HepG2 (cell line): ENCODE data around the gene VILL. TPM values are rescaled to one million over a fixed set of nuclear protein-coding genes. Genes with fewer than 3 reads are reported as not detected.

ENCODE experiments used
- ATF2 ChIP-seq: sonication (generic); formaldehyde crosslinking; IDR thresholded peaks from 2 replicates; pipeline ENCODE4 v1.4.0; 2020; ENCODE audit warnings: missing genetic modification reagents
- DBP ChIP-seq: sonication (generic); formaldehyde crosslinking; IDR thresholded peaks from 2 replicates; pipeline ENCODE4 v1.4.0; 2020; ENCODE audit warnings: missing genetic modification reagents; ENCODE audit errors: not compliant biosample characterization
- E2F2 ChIP-seq: sonication (generic); formaldehyde crosslinking; IDR thresholded peaks from 2 replicates; pipeline ENCODE4 v1.4.0; 2020; ENCODE audit warnings: missing genetic modification reagents, borderline replicate concordance
- HHEX ChIP-seq: IDR thresholded peaks from 2 replicates; pipeline ENCODE4 v1.6.1; 2016; ENCODE audit warnings: control low read depth
- KAT8 ChIP-seq: IDR thresholded peaks from 2 replicates; pipeline ENCODE4 v1.6.1; 2016; ENCODE audit warnings: missing genetic modification reagents, missing compliant biosample characterization
- MBNL3 ChIP-seq: fragments of 250-450 bp; sonication (Bioruptor Pico); conservative IDR thresholded peaks from 2 replicates; pipeline ENCODE4 v1.8.0; 2022; ENCODE audit warnings: mild to moderate bottlenecking, inconsistent platforms
- MIER3 ChIP-seq: IDR thresholded peaks from 2 replicates; pipeline ENCODE4 v1.6.1; 2016; ENCODE audit warnings: missing compliant biosample characterization, borderline replicate concordance
- MXI1 ChIP-seq: IDR thresholded peaks from 3 replicates; pipeline ENCODE4 v1.6.1; 2012; ENCODE audit warnings: low read depth, low read length, inconsistent platforms, borderline replicate concordance
- PBX2 ChIP-seq: IDR thresholded peaks from 2 replicates; pipeline ENCODE4 v1.6.1; 2016; ENCODE audit warnings: control low read depth
- POLR2AphosphoS5 ChIP-seq: IDR thresholded peaks from 2 replicates; pipeline ENCODE4 v1.6.1; 2012; ENCODE audit warnings: low read depth, low read length
- SNAPC4 ChIP-seq: sonication (generic); formaldehyde crosslinking; IDR thresholded peaks from 2 replicates; pipeline ENCODE4 v1.4.0; 2020; ENCODE audit warnings: mild to moderate bottlenecking, missing genetic modification reagents
- ZBTB44 ChIP-seq: sonication (generic); formaldehyde crosslinking; IDR thresholded peaks from 2 replicates; pipeline ENCODE4 v1.4.0; 2020; ENCODE audit warnings: missing genetic modification reagents
- ZNF678 ChIP-seq: sonication (generic); formaldehyde crosslinking; IDR thresholded peaks from 2 replicates; pipeline ENCODE4 v1.4.0; 2020; ENCODE audit warnings: mild to moderate bottlenecking, missing genetic modification reagents
- ZNF800 ChIP-seq: sonication (generic); formaldehyde crosslinking; IDR thresholded peaks from 2 replicates; pipeline ENCODE4 v1.4.0; 2020; ENCODE audit warnings: missing genetic modification reagents
- ZSCAN21 ChIP-seq: sonication (generic); formaldehyde crosslinking; IDR thresholded peaks from 2 replicates; pipeline ENCODE4 v1.8.0; 2022; ENCODE audit warnings: mild to moderate bottlenecking, missing genetic modification reagents, moderate library complexity, borderline replicate concordance
- ZSCAN22 ChIP-seq: sonication (generic); formaldehyde crosslinking; IDR thresholded peaks from 2 replicates; pipeline ENCODE4 v1.4.0; 2020; ENCODE audit warnings: mild to moderate bottlenecking, missing genetic modification reagents
- polyA plus RNA-seq, 8 experiments: library from polyadenylated mRNA; depleted of rRNA in 3 of 8; stranded (reverse) in 7 of 8; unstranded in 1 of 8; fragments of >200 nt; fragmentation: Illumina TruSeq in 4 of 8; extraction: Trizol in 4 of 8; gene quantifications; 2 replicates each; pipeline versions ENCODE4 v1.2.1 to v1.2.3, GENCODE V29; 2011 to 2016; ENCODE audit warnings: low read depth in 4 of 8, missing spikeins in 1 of 8, mixed read lengths in 1 of 8; ENCODE audit not compliant: insufficient read depth in 1 of 8
- total RNA-seq, 5 experiments: library from RNA; depleted of rRNA; stranded (reverse); fragments of >200 nt; fragmentation: Illumina TruSeq; extraction: Trizol; gene quantifications; 2 replicates each; pipeline ENCODE4 v1.2.3, GENCODE V29; 2016; ENCODE audit warnings: low read depth in 1 of 5

VILL gene
- total and polyA plus RNA-seq, 2 of the 13 experiments (the other 11 are each of a cell fraction or from before 2014, with no cell fraction given), result 3.2 to 5.3 TPM

- no peak for TF ChIP-seq MBNL3
- TF ChIP-seq ZSCAN21 (CRISPR knock-in tag), result 0 out of 2 replicates have a peak, but pooled peaks have one; percentile 25
- TF ChIP-seq MIER3 (CRISPR knock-in tag), result no peak
- TF ChIP-seq ATF2 (CRISPR knock-in tag), result no peak
- TF ChIP-seq KAT8, result no peak
- no peak for TF ChIP-seq ZBTB44 (CRISPR knock-in tag)
- TF ChIP-seq HHEX (CRISPR knock-in tag), result no peak
- TF ChIP-seq ZSCAN22, result peak; percentile 94
- no peak for TF ChIP-seq MXI1
- no peak for TF ChIP-seq SNAPC4 (CRISPR knock-in tag)
- TF ChIP-seq POLR2AphosphoS5, result no peak
- TF ChIP-seq E2F2, result no peak
- TF ChIP-seq PBX2 (CRISPR knock-in tag), result no peak
- no peak for TF ChIP-seq ZNF800
- no peak for TF ChIP-seq DBP
- TF ChIP-seq ZNF678, result no peak
Observed at GRCh38 chr3:38001456-38002081, 11.0 kb downstream of the VILL start (continued).
